SK-N-SH (cell line): Measurements from ENCODE around the gene DCAF10. TPM values are rescaled to one million over a fixed set of nuclear protein-coding genes. Genes with fewer than 3 reads are reported as not detected.
"Not testable (repeated sequence)": the region's sequence is repeated elsewhere in the genome, so short reads cannot be mapped to it uniquely, and the experiment has no call there.

Source experiments
- CTCF ChIA-PET: fragments of 300-600, 350-600 bp; formaldehyde crosslinking; extraction: SDS; loops from one replicate; lab custom pipeline; 2021; lab: Yijun Ruan, JAX
- POLR2A ChIA-PET: fragments of 350-600 bp; sonication (Branson Sonifier 250); formaldehyde crosslinking; extraction: SDS; loops from one replicate; lab custom pipeline; 2020; ENCODE audit warnings: antibody characterized with exemption, inconsistent platforms; lab: Yijun Ruan, JAX
- DNase-seq: peaks from one replicate; pipeline ENCODE4 v3.0.0; 2012
- H2AFZ ChIP-seq: fragments of 200-600 bp; sonication (generic); 2 replicates; pipeline ENCODE4 v1.8.1; 2016; ENCODE audit warnings: antibody characterized with exemption, mild to moderate bottlenecking, low read depth
- H3F3A ChIP-seq: fragments of 200-600 bp; sonication (generic); replicated peaks from 2 replicates; pipeline ENCODE3; 2016; ENCODE audit warnings: antibody characterized with exemption, mild to moderate bottlenecking; ENCODE audit not compliant: insufficient read depth
- H3K27ac ChIP-seq, 2 experiments: fragments of 200-500 bp in 1 of 2; fragments of 200-600 bp in 1 of 2; sonication (Bioruptor generic) in 1 of 2; sonication (generic), shearing (Covaris generic) in 1 of 2; 2 replicates each; pipeline versions ENCODE4 v1.5.1 to v1.6.1; 2014 to 2016; ENCODE audit warnings: low read depth in 2 of 2, inconsistent platforms in 1 of 2, low read length in 1 of 2, mild to moderate bottlenecking in 1 of 2, mixed read lengths in 1 of 2
- H3K27me3 ChIP-seq: fragments of 200-600 bp; sonication (generic), shearing (Covaris generic); 2 replicates; pipeline ENCODE4 v1.6.1; 2016; ENCODE audit warnings: mixed run types; ENCODE audit not compliant: insufficient read depth
- H3K36me3 ChIP-seq, 2 experiments: fragments of 200-500 bp in 1 of 2; fragments of 200-600 bp in 1 of 2; sonication (Bioruptor generic) in 1 of 2; sonication (generic) in 1 of 2; replicated peaks in 1 of 2; 2 replicates each; pipeline versions ENCODE3 to v1.5.1; 2014 to 2016; ENCODE audit warnings: low read length in 1 of 2, mild to moderate bottlenecking in 1 of 2; ENCODE audit not compliant: insufficient read depth in 2 of 2, control insufficient read depth in 1 of 2
- H3K4me1 ChIP-seq, 2 experiments: fragments of 200-500 bp in 1 of 2; fragments of 200-600 bp in 1 of 2; sonication (Bioruptor generic) in 1 of 2; sonication (generic), shearing (Covaris generic) in 1 of 2; 2 replicates each; pipeline versions ENCODE4 v1.5.1 to v1.6.1; 2014 to 2016; ENCODE audit warnings: low read depth in 1 of 2, low read length in 1 of 2, mixed run types in 1 of 2; ENCODE audit not compliant: insufficient read depth in 2 of 2, control insufficient read depth in 1 of 2
- H3K4me2 ChIP-seq: fragments of 200-600 bp; sonication (generic), shearing (Covaris generic); 2 replicates; pipeline ENCODE4 v1.6.1; 2017; ENCODE audit warnings: mixed run types
- H3K4me3 ChIP-seq, 2 experiments: fragments of 200-500 bp in 1 of 2; fragments of 200-600 bp in 1 of 2; sonication (Bioruptor generic) in 1 of 2; sonication (generic), shearing (Covaris generic) in 1 of 2; 2 replicates each; pipeline versions ENCODE4 v1.5.1 to v1.8.1; 2014 to 2016; ENCODE audit warnings: low read depth in 2 of 2, inconsistent platforms in 1 of 2, low read length in 1 of 2, mild to moderate bottlenecking in 1 of 2, mixed read lengths in 1 of 2, moderate library complexity in 1 of 2
- H3K79me2 ChIP-seq: fragments of 200-600 bp; sonication (generic); 2 replicates; pipeline ENCODE4 v1.8.1; 2017; ENCODE audit warnings: mild to moderate bottlenecking; ENCODE audit not compliant: insufficient read depth
- H3K9ac ChIP-seq: fragments of 200-600 bp; sonication (generic); 2 replicates; pipeline ENCODE4 v1.6.1; 2017; ENCODE audit warnings: mixed run types
- H3K9me2 ChIP-seq: fragments of 200-600 bp; sonication (generic); 2 replicates; pipeline ENCODE4 v1.6.1; 2017; ENCODE audit warnings: mixed run types
- H3K9me3 ChIP-seq: fragments of 200-600 bp; sonication (generic); 2 replicates; pipeline ENCODE4 v1.6.1; 2017; ENCODE audit warnings: mixed run types, mild to moderate bottlenecking, moderate library complexity
- H4K20me1 ChIP-seq: fragments of 200-600 bp; sonication (generic); 2 replicates; pipeline ENCODE4 v1.6.1; 2017; ENCODE audit warnings: mild to moderate bottlenecking, mixed run types; ENCODE audit not compliant: insufficient read depth
- CHD2 ChIP-seq: fragments of 150-350 bp; IDR thresholded peaks from 2 replicates; pipeline ENCODE4 v1.6.1; 2018; ENCODE audit warnings: low read length; ENCODE audit not compliant: partially characterized antibody
- EP300 ChIP-seq, 2 experiments: IDR thresholded peaks; 2 replicates each; pipeline versions ENCODE4 v1.4.0 to v1.6.1; 2012; ENCODE audit warnings: borderline replicate concordance in 1 of 2, low read depth in 1 of 2, low read length in 1 of 2
- EZH2phosphoT487 ChIP-seq: fragments of 200-600 bp; sonication (generic); IDR thresholded peaks from 2 replicates; pipeline ENCODE4 v1.6.1; 2017; ENCODE audit warnings: low read depth, mixed run types, mild to moderate bottlenecking, antibody characterized with exemption, moderate library complexity, borderline replicate concordance
- FOSL2 ChIP-seq: IDR thresholded peaks from 2 replicates; pipeline ENCODE4 v1.4.0; 2012; ENCODE audit warnings: low read depth, mild to moderate bottlenecking, moderate library complexity, borderline replicate concordance
- FOXJ3 ChIP-seq: sonication (generic); formaldehyde crosslinking; IDR thresholded peaks from 2 replicates; pipeline ENCODE4 v1.5.1; 2020; ENCODE audit warnings: mild to moderate bottlenecking, missing genetic modification reagents
- FOXM1 ChIP-seq: IDR thresholded peaks from 2 replicates; pipeline ENCODE4 v1.4.0; 2012; ENCODE audit warnings: low read depth, mild to moderate bottlenecking
- GABPA ChIP-seq: IDR thresholded peaks from 2 replicates; pipeline ENCODE4 v1.4.0; 2012; ENCODE audit warnings: low read depth, mild to moderate bottlenecking
- GATA2 ChIP-seq: sonication (generic); formaldehyde crosslinking; IDR thresholded peaks from 2 replicates; pipeline ENCODE4 v1.5.0; 2020; ENCODE audit warnings: mild to moderate bottlenecking, missing genetic modification reagents
- MEF2A ChIP-seq: IDR thresholded peaks from 2 replicates; pipeline ENCODE4 v1.4.0; 2012; ENCODE audit warnings: low read depth, borderline replicate concordance
- RAD21 ChIP-seq: IDR thresholded peaks from 2 replicates; pipeline ENCODE4 v1.6.1; 2012; ENCODE audit warnings: mild to moderate bottlenecking, low read length
- RFX5 ChIP-seq: IDR thresholded peaks from 2 replicates; pipeline ENCODE4 v1.6.1; 2012; ENCODE audit warnings: mild to moderate bottlenecking, improper control_type of control experiment, low read length
- RXRA ChIP-seq: IDR thresholded peaks from 2 replicates; pipeline ENCODE4 v1.4.0; 2012; ENCODE audit warnings: low read depth, mild to moderate bottlenecking, borderline replicate concordance
- YY1 ChIP-seq: IDR thresholded peaks from 2 replicates; pipeline ENCODE4 v1.4.0; 2012; ENCODE audit warnings: low read depth, mild to moderate bottlenecking
- WGBS: methylation state at CpG from one replicate; pipeline ENCODE4 v1.1.6; 2017; ENCODE audit warnings: low lambda C conversion rate; 5-methylcytosine and 5-hydroxymethylcytosine counted together
- polyA plus RNA-seq, 3 experiments: library from polyadenylated mRNA; depleted of rRNA; stranded (reverse); fragments of >200 nt; gene quantifications; 2 replicates each; pipeline ENCODE4 v1.2.3, GENCODE V29; 2012
- TF ChIP-seq, protein P1 (sequence below): IDR thresholded peaks from 2 replicates; pipeline ENCODE4 v1.4.0; 2012; ENCODE audit warnings: low read depth
- TF ChIP-seq, protein P2 (sequence below): IDR thresholded peaks from 2 replicates; pipeline ENCODE4; 2012

DCAF10 gene
- polyA plus RNA-seq, 1 of the 3 experiments (the other 2 are of a cell fraction) = 11.8 TPM

DNA sequence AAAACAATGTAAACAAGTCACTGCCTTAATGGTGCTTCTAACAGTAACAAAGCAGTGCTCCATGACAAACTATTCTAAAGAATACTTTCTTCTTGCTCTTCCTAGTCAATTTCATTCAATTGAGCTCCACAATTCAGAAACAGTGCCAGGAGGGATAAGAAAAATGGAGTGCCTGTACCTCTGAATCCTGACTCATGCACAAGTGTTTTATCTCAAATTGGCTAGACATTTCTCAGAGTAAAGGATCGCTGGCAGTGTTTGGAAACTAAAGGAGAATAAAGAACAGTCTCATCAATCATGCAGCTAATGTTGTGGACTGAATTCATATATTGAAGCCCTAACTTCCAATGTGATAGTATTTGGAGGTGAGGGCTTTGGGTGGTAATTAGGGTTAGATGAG lies 75.8 kb downstream of the DCAF10 start:
- H4K20me1 ChIP-seq = no peaks in the 10 kb centered on the region
- H3K79me2 ChIP-seq = no peaks in the 10 kb centered on the region
- no peak overlapping the region for H3K4me3 ChIP-seq
- no peak overlapping the region for H3K4me2 ChIP-seq
- H3K27me3 ChIP-seq = no peaks in the 10 kb centered on the region
- TF ChIP-seq FOSL2 (no peak), GATA2 (CRISPR knock-in tag) (no peak), RFX5 (no peak), FOXM1 (no peak), MEF2A (no peak)
- TF ChIP-seq, protein P1, sequence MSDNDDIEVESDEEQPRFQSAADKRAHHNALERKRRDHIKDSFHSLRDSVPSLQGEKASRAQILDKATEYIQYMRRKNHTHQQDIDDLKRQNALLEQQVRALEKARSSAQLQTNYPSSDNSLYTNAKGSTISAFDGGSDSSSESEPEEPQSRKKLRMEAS = no peak
- CTCF ChIA-PET = interaction anchor here (1.0 kb wide), 1 partner anchor 9 kb away, joined by 3 read pairs; no protein-coding TSS in a partner anchor
- no peaks in the 10 kb centered on the region for H3F3A ChIP-seq
- no peak for DNase-seq
- POLR2A ChIA-PET = no interaction called here
- 96% methylated on average over 1 of the region's 1 CpG for WGBS
- H3K36me3 ChIP-seq = peaks cover 16 to 26% of the 10 kb centered on the region in 2 experiments
- no peaks in the 10 kb centered on the region for H3K9me2 ChIP-seq
- H3K4me1 ChIP-seq = no peaks in the 10 kb centered on the region
- H3K9me3 ChIP-seq = no peaks in the 10 kb centered on the region
- no peak overlapping the region for H2AFZ ChIP-seq
- no peak overlapping the region for H3K27ac ChIP-seq
- H3K9ac ChIP-seq = no peak overlapping the region

DNA sequence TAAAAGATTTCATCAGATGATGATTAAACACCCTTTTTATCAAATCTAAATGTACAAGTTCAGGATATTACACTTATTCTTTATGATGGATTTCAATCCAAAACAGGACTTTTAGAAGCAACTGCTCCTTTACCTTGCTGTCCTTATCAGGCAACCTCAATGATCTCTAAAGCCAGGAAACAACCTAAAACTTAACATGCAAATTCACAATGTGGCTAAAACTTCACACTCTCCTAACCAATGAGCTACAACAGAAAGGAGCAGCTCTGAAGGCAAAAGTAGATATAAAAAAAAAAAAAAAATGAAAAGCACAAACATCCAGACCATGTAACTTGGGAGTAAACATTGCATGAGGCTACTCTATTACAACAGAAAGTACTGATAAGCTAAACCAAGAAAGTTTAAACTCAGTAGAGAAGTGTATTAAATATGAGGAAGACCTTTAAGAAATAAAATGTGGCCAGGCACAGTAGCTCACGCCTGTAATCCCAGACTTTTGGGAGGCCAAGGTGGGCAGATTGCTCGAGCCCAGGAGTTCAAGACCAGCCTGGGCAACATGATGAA lies 80.4 kb downstream of the DCAF10 start:
- Histone ChIP-seq H3K4me3 (no peak overlapping the region), H3K9ac (no peak overlapping the region), H2AFZ (no peak overlapping the region), H3K9me2 (no peaks in the 10 kb centered on the region), H3K79me2 (no peaks in the 10 kb centered on the region), H3K27ac (no peak overlapping the region), H3K36me3 (peaks cover 20 to 27% of the 10 kb centered on the region in 2 experiments), H3K9me3 (no peaks in the 10 kb centered on the region), H4K20me1 (no peaks in the 10 kb centered on the region), H3F3A (peaks cover 8% of the 10 kb centered on the region), H3K4me2 (no peak overlapping the region), H3K4me1 (no peaks in the 10 kb centered on the region), H3K27me3 (no peaks in the 10 kb centered on the region)
- ChIA-PET CTCF (no interaction called here), POLR2A (no interaction called here)
- no peak for DNase-seq
- 100% methylated on average over 2 of the region's 2 CpGs for WGBS
- no peak for TF ChIP-seq FOXJ3
- TF ChIP-seq EP300 (IDR thresholded peaks at IDR 0.05; ENCODE audit: borderline replicate concordance in 1 of 2, low read depth in 1 of 2, low read length in 1 of 2) = no peak
- TF ChIP-seq CHD2 = no peak
- no peak for TF ChIP-seq EZH2phosphoT487
- TF ChIP-seq MEF2A = no peak
- TF ChIP-seq, protein P2, sequence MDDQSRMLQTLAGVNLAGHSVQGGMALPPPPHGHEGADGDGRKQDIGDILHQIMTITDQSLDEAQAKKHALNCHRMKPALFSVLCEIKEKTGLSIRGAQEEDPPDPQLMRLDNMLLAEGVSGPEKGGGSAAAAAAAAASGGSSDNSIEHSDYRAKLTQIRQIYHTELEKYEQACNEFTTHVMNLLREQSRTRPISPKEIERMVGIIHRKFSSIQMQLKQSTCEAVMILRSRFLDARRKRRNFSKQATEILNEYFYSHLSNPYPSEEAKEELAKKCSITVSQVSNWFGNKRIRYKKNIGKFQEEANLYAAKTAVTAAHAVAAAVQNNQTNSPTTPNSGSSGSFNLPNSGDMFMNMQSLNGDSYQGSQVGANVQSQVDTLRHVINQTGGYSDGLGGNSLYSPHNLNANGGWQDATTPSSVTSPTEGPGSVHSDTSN = no peak
- no peak for TF ChIP-seq RXRA
- no peak for TF ChIP-seq FOXM1
- no peak for TF ChIP-seq GABPA
- no peak for TF ChIP-seq YY1
- no peak for TF ChIP-seq RAD21

DNA sequence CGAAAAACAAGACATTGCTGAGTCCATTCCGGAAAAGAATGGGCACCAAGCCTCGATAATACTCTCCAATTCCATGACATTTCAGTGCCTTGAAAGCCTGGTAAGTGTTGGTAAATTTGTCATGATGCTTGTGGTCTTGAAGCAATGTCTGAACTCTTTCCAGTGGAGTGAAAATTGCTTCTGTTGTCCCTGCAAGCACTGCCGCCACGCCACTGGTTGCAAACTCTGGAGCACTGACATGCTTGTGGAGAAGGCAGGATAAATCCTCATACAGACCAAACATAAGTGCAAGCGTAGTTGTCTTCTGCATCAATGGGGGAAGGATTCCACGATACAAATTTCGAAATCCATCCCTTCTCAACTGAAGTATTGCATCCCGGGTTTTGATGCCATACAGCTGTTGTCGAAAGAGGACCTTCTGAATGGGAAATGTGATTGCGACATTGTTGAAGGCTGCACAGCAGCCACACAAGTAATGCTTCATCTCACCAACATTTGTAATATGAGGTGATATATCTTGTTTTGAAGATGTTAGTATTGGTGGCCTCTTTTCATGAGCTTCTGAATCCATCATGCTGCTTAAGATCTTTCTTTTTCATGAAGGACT lies 87.5 kb downstream of the DCAF10 start:
- H3K4me3 ChIP-seq, H2AFZ ChIP-seq, H3K9me2 ChIP-seq, H3K9ac ChIP-seq, H3K27me3 ChIP-seq, H4K20me1 ChIP-seq, POLR2A ChIA-PET, H3F3A ChIP-seq, H3K4me1 ChIP-seq, H3K27ac ChIP-seq, DNase-seq, H3K9me3 ChIP-seq, H3K4me2 ChIP-seq, CTCF ChIA-PET: not testable (repeated sequence)
- WGBS = 97% methylated on average over 11 of the region's 11 CpGs
- H3K79me2 ChIP-seq = peaks cover 13% of the 10 kb centered on the region; the same call in 1 of the 2 replicates
- peaks cover 15 to 18% of the 10 kb centered on the region in 2 experiments for H3K36me3 ChIP-seq
